Activated CD8-positive, alpha-beta memory T cell treated with anti-CD3 and anti-CD28 coated beads, Interleukin-2, amount 50 U/mL, for 1 hour (primary cell): ENCODE results near the gene EDN3.
A peak's percentile ranks its signal among the peaks of the same experiment; 100 is the strongest.

Experiments
- DNase-seq: peaks from one replicate; pipeline ENCODE4 v3.0.0-alpha.2; 2020; ENCODE audit errors: extremely low read depth

EDN3 gene

GRCh38 chr20:59300333-59301081 is at the start of gene EDN3:
EDN3 (plus strand) TSS chr20:59300611; CDS start chr20:59300813, 202 bp downstream.
- no peak for DNase-seq

GRCh38 chr20:59253325-59253724 is 47.1 kb upstream of the EDN3 start:
- peak; percentile 33 for DNase-seq

GRCh38 chr20:59253779-59254319 is 46.6 kb upstream of the EDN3 start:
- DNase-seq: no peak

- DNase-seq: no peak
Measured at GRCh38 chr20:59255256-59255655, 45.2 kb upstream of the EDN3 start.

GRCh38 chr20:59258221-59258621 is 42.2 kb upstream of the EDN3 start:
- no peak for DNase-seq

GRCh38 chr20:59259946-59260345 is 40.5 kb upstream of the EDN3 start:
- DNase-seq: no peak

GRCh38 chr20:59265298-59265697 is 35.1 kb upstream of the EDN3 start:
- DNase-seq: no peak

- no peak for DNase-seq
Measured at GRCh38 chr20:59268870-59269269, 31.5 kb upstream of the EDN3 start.

GRCh38 chr20:59269411-59270025 is 30.9 kb upstream of the EDN3 start:
- no peak for DNase-seq

GRCh38 chr20:59270380-59270779 is 30.0 kb upstream of the EDN3 start:
- no peak for DNase-seq

GRCh38 chr20:59273739-59274357 is 26.6 kb upstream of the EDN3 start:
- no peak for DNase-seq

- DNase-seq: no peak
Measured at GRCh38 chr20:59276938-59277337, 23.5 kb upstream of the EDN3 start.

- no peak for DNase-seq
Measured at GRCh38 chr20:59284470-59284869, 15.9 kb upstream of the EDN3 start.

- no peak for DNase-seq
Measured at GRCh38 chr20:59289994-59290393, 10.4 kb upstream of the EDN3 start.

- DNase-seq: no peak
Measured at GRCh38 chr20:59291740-59292383, 8.5 kb upstream of the EDN3 start.

- no peak for DNase-seq
Measured at GRCh38 chr20:59295531-59295930, 4.9 kb upstream of the EDN3 start.

GRCh38 chr20:59297686-59298085 is 2.7 kb upstream of the EDN3 start:
- DNase-seq: no peak

- no peak for DNase-seq
Measured at GRCh38 chr20:59299945-59300332, 472 bp upstream of the EDN3 start.

GRCh38 chr20:59301343-59302007 is 1.1 kb downstream of the EDN3 start:
- no peak for DNase-seq

GRCh38 chr20:59305908-59306655 is 5.7 kb downstream of the EDN3 start:
- DNase-seq: no peak

- DNase-seq: no peak
Measured at GRCh38 chr20:59307270-59307669, 6.9 kb downstream of the EDN3 start.
